HEK293 (cell line): Measurements from ENCODE around the gene FRY.

Experiments
- CTCF ChIA-PET: fragments of 350-600 bp; formaldehyde crosslinking; extraction: SDS; loops from one replicate; lab custom pipeline; 2021; ENCODE audit warnings: antibody characterized with exemption; lab: Yijun Ruan, JAX
- POLR2A ChIA-PET: fragments of 300-600 bp; formaldehyde crosslinking; extraction: SDS; loops from one replicate; lab custom pipeline; 2020; ENCODE audit warnings: antibody characterized with exemption, inconsistent platforms; lab: Yijun Ruan, JAX
- H3K27ac ChIP-seq: fragments of 200-500 bp; sonication (Bioruptor generic); 2 replicates; pipeline ENCODE4 v1.5.1; 2014; ENCODE audit warnings: low read depth, low read length, control low read depth, inconsistent platforms; ENCODE audit errors: extremely low read depth
- H3K36me3 ChIP-seq, 2 experiments: fragments of 200-500 bp in 1 of 2; sonication (Bioruptor generic) in 1 of 2; 1 replicate in 1 of 2; 2 replicates in 1 of 2; pipeline ENCODE4 v1.5.1; 2014 to 2017; ENCODE audit warnings: inconsistent platforms in 2 of 2, low read length in 2 of 2; ENCODE audit not compliant: control insufficient read depth in 2 of 2, insufficient read depth in 1 of 2
- H3K4me1 ChIP-seq: fragments of 200-500 bp; sonication (Bioruptor generic); 2 replicates; pipeline ENCODE4 v1.5.1; 2014; ENCODE audit warnings: mild to moderate bottlenecking, low read length, inconsistent platforms; ENCODE audit not compliant: control insufficient read depth, insufficient read depth
- H3K4me3 ChIP-seq: 2 replicates; pipeline ENCODE4 v1.5.1; 2011; ENCODE audit warnings: low read depth, mild to moderate bottlenecking, control low read depth, low read length, moderate library complexity
- H3K9me3 ChIP-seq: fragments of 200-500 bp; sonication (Bioruptor generic); 2 replicates; pipeline ENCODE4 v1.5.1; 2014; ENCODE audit warnings: low read depth, low read length, inconsistent platforms; ENCODE audit not compliant: control insufficient read depth, insufficient read depth
- IKZF3 ChIP-seq: fragments of 450-650 bp; IDR thresholded peaks from 2 replicates; pipeline ENCODE4 v1.5.0; 2018; ENCODE audit warnings: missing biosample characterization, mild to moderate bottlenecking, missing genetic modification characterization, moderate library complexity
- KLF7 ChIP-seq: fragments of 450-650 bp; formaldehyde crosslinking; IDR thresholded peaks from 2 replicates; pipeline ENCODE4 v1.5.1; 2016; ENCODE audit warnings: missing biosample characterization, missing genetic modification characterization, borderline replicate concordance
- KLF8 ChIP-seq: fragments of 450-650 bp; formaldehyde crosslinking; IDR thresholded peaks from 2 replicates; pipeline ENCODE4 v1.5.1; 2016; ENCODE audit warnings: missing biosample characterization, missing genetic modification characterization
- PRDM2 ChIP-seq: fragments of 450-650 bp; formaldehyde crosslinking; IDR thresholded peaks from 2 replicates; pipeline ENCODE4 v1.5.1; 2016; ENCODE audit warnings: missing biosample characterization, missing genetic modification characterization, borderline replicate concordance
- REST ChIP-seq: fragments of 450-650 bp; formaldehyde crosslinking; IDR thresholded peaks from 2 replicates; pipeline ENCODE4 v1.5.1; 2016; ENCODE audit warnings: missing biosample characterization, missing genetic modification characterization
- TRIM28 ChIP-seq: IDR thresholded peaks from 2 replicates; pipeline ENCODE4 v1.6.1; 2011; ENCODE audit warnings: low read length, control low read depth, borderline replicate concordance
- ZNF140 ChIP-seq: fragments of 450-650 bp; formaldehyde crosslinking; IDR thresholded peaks from 2 replicates; pipeline ENCODE4 v1.5.1; 2016; ENCODE audit warnings: missing biosample characterization, missing genetic modification characterization
- ZNF148 ChIP-seq: fragments of 450-650 bp; formaldehyde crosslinking; IDR thresholded peaks from 2 replicates; pipeline ENCODE4 v1.5.0; 2017; ENCODE audit warnings: missing biosample characterization, missing genetic modification characterization, borderline replicate concordance
- ZNF266 ChIP-seq: fragments of 450-650 bp; formaldehyde crosslinking; IDR thresholded peaks from 2 replicates; pipeline ENCODE4 v1.5.1; 2016; ENCODE audit warnings: missing biosample characterization, missing genetic modification characterization, low read depth
- ZNF274 ChIP-seq, 2 experiments: fragments of 200-500 bp in 1 of 2; fragments of 450-650 bp in 1 of 2; sonication (Bioruptor generic) in 1 of 2; formaldehyde crosslinking in 1 of 2; IDR thresholded peaks; 2 replicates each; pipeline versions ENCODE4 v1.5.1 to v1.6.1; 2014 to 2016; ENCODE audit warnings: borderline replicate concordance in 1 of 2, inconsistent platforms in 1 of 2, low read length in 1 of 2, missing biosample characterization in 1 of 2, missing genetic modification characterization in 1 of 2
- ZNF280C ChIP-seq: fragments of 450-650 bp; formaldehyde crosslinking; IDR thresholded peaks from 2 replicates; pipeline ENCODE4 v1.5.1; 2016; ENCODE audit warnings: missing biosample characterization, missing genetic modification characterization
- ZNF391 ChIP-seq: fragments of 450-650 bp; formaldehyde crosslinking; IDR thresholded peaks from 2 replicates; pipeline ENCODE4 v1.5.1; 2016; ENCODE audit warnings: low read depth, missing biosample characterization, missing genetic modification characterization, borderline replicate concordance
- ZNF394 ChIP-seq: fragments of 450-650 bp; formaldehyde crosslinking; IDR thresholded peaks from 2 replicates; pipeline ENCODE4 v1.5.1; 2016; ENCODE audit warnings: missing biosample characterization, missing genetic modification characterization, mild to moderate bottlenecking, moderate library complexity, borderline replicate concordance
- ZNF449 ChIP-seq: fragments of 450-650 bp; formaldehyde crosslinking; IDR thresholded peaks from 2 replicates; pipeline ENCODE4 v1.5.1; 2017; ENCODE audit warnings: missing biosample characterization, mild to moderate bottlenecking, missing genetic modification characterization, moderate library complexity
- ZNF529 ChIP-seq: fragments of 450-650 bp; formaldehyde crosslinking; IDR thresholded peaks from 2 replicates; pipeline ENCODE4 v1.5.1; 2017; ENCODE audit warnings: missing genetic modification characterization, missing biosample characterization; ENCODE audit not compliant: insufficient replicate concordance
- ZNF549 ChIP-seq: fragments of 450-650 bp; IDR thresholded peaks from 2 replicates; pipeline ENCODE4 v1.5.1; 2018; ENCODE audit warnings: missing biosample characterization, missing genetic modification characterization, mild to moderate bottlenecking, inconsistent platforms, moderate library complexity
- ZNF561 ChIP-seq: fragments of 450-650 bp; IDR thresholded peaks from 2 replicates; pipeline ENCODE4 v1.5.1; 2018; ENCODE audit warnings: missing biosample characterization, missing genetic modification characterization, borderline replicate concordance
- ZNF654 ChIP-seq: fragments of 450-650 bp; formaldehyde crosslinking; IDR thresholded peaks from 2 replicates; pipeline ENCODE4 v1.5.1; 2016; ENCODE audit warnings: low read depth, missing biosample characterization, missing genetic modification characterization
- ZNF707 ChIP-seq: fragments of 450-650 bp; formaldehyde crosslinking; IDR thresholded peaks from 2 replicates; pipeline ENCODE4 v1.5.1; 2016; ENCODE audit warnings: missing biosample characterization, missing genetic modification characterization

The FRY gene

GRCh38 chr13:32229443-32229842 lies 197.9 kb downstream of the FRY start (continued):
- TF ChIP-seq ZNF148 = no peak
- TF ChIP-seq ZNF549 = no peak
- no peak for TF ChIP-seq ZNF280C
- no peak for TF ChIP-seq ZNF140
- TF ChIP-seq ZNF654 (tag by site-specific recombination) = no peak
- no peak for TF ChIP-seq IKZF3 (tag by site-specific recombination)
- TF ChIP-seq TRIM28 = no peak

GRCh38 chr13:32232263-32232662 lies 200.7 kb downstream of the FRY start:
- no peaks in the 10 kb centered on the region for H3K9me3 ChIP-seq
- H3K36me3 ChIP-seq = no peaks in the 10 kb centered on the region
- no peak overlapping the region for H3K27ac ChIP-seq
- TF ChIP-seq ZNF266 = no peak
- no peak for TF ChIP-seq ZNF274 (IDR thresholded peaks at IDR 0.05; ENCODE audit: low read length)
- TF ChIP-seq ZNF274 (tag by site-specific recombination; IDR thresholded peaks at IDR 0.05; ENCODE audit: borderline replicate concordance) = no peak
- no peak for TF ChIP-seq ZNF449 (tag by site-specific recombination)
- no peak for TF ChIP-seq KLF7
- no peak for TF ChIP-seq ZNF529 (tag by site-specific recombination)
- TF ChIP-seq REST (tag by site-specific recombination) = no peak
- no peak for TF ChIP-seq ZNF561
- no peak for TF ChIP-seq ZNF391 (tag by site-specific recombination)
- no peak for TF ChIP-seq PRDM2 (tag by site-specific recombination)
- no peak for TF ChIP-seq KLF8 (tag by site-specific recombination)
- no peak for TF ChIP-seq ZNF394
- no peak for TF ChIP-seq ZNF707
- ChIA-PET POLR2A (no interaction called here), CTCF (no interaction called here)
- no peak overlapping the region for H3K4me3 ChIP-seq
- peaks cover 3% of the 10 kb centered on the region; the same call in 1 of the 2 replicates for H3K4me1 ChIP-seq
